Measurements from ENCODE around the gene FXYD6.
"Not testable (repeated sequence)": the region's sequence is repeated elsewhere in the genome, so short reads cannot be mapped to it uniquely, and the experiment has no call there.

Gene FXYD6

DNA sequence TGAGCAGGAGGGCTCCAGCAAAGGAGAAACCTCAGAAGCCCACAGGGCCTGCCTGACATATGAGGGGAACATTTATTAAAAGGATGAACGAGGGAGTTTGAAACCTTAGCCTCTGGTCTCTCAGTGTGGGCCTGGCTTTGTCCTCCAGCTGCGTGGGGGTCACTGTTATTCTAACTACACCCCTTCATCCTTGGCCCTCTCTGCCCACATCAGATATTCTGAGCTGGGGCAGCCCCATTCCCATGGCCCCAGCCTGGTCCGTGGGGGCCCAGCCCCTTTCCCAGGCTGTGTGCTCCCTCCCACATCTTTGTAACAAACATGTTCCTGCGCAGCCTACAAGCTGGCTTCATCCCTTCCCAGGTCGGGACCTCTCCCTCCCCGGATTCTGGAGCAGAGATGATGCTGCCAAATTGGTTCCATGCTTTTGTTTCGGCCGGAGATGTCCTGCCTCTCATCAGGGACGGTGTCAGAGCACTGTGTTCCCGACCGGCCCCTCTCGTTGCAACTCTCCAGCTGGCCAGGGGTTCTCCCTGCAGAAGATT, 4.0 kb downstream of the FXYD6 start:
- H3K4me3 ChIP-seq (ENCODE audit: low read length), result no peak overlapping the region
- H3K9me3 ChIP-seq (ENCODE audit: control insufficient read depth, low read depth, low read length), result no peaks in the 10 kb centered on the region
- no peak overlapping the region for H3K9ac ChIP-seq (ENCODE audit: low read length)
- no peaks in the 10 kb centered on the region for H3K36me3 ChIP-seq (ENCODE audit: control insufficient read depth, low read depth, low read length)
- no peak overlapping the region for H3K27ac ChIP-seq (ENCODE audit: low read length)
- peaks cover 19% of the 10 kb centered on the region for H3K27me3 ChIP-seq (ENCODE audit: control insufficient read depth, insufficient read depth, low read length)
- H3K4me1 ChIP-seq (ENCODE audit: control insufficient read depth, low read depth, low read length), result peaks cover 26% of the 10 kb centered on the region

DNA sequence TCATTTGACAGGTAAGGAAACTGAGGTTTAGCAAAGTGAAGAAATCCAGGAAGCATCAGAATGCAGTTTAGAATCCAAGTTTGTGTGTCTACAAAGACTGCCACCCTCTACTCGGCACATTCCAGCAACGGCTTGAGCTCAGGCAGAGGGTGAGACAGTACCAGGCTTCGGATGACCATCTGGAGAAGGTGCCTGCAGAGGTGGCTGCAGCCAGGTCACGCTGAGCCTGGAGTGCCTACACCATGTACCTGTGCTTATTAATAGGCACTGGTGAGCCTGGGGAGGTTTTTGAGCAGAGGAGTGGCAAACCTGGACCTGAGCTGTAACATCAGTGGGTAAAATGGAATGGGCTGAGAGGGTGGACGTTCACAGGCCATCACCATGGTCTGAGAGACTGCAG, 4.7 kb downstream of the FXYD6 start:
- Histone ChIP-seq H3K9me3 (ENCODE audit: control insufficient read depth, low read depth, low read length) (no peaks in the 10 kb centered on the region), H3K9ac (ENCODE audit: low read length) (no peak overlapping the region), H3K4me3 (ENCODE audit: low read length) (no peak overlapping the region), H3K27ac (ENCODE audit: low read length) (no peak overlapping the region), H3K36me3 (ENCODE audit: control insufficient read depth, low read depth, low read length) (no peaks in the 10 kb centered on the region), H3K4me1 (ENCODE audit: control insufficient read depth, low read depth, low read length) (peaks cover 20% of the 10 kb centered on the region), H3K27me3 (ENCODE audit: control insufficient read depth, insufficient read depth, low read length) (peaks cover 13% of the 10 kb centered on the region)

- no peak overlapping the region for H3K4me3 ChIP-seq (ENCODE audit: low read length)
- H3K27me3 ChIP-seq (ENCODE audit: control insufficient read depth, insufficient read depth, low read length), result peaks cover 11% of the 10 kb centered on the region
- no peak overlapping the region for H3K27ac ChIP-seq (ENCODE audit: low read length)
- H3K9ac ChIP-seq (ENCODE audit: low read length), result no peak overlapping the region
- H3K36me3 ChIP-seq (ENCODE audit: control insufficient read depth, low read depth, low read length), result no peaks in the 10 kb centered on the region
- H3K4me1 ChIP-seq (ENCODE audit: control insufficient read depth, low read depth, low read length), result peaks cover 20% of the 10 kb centered on the region
- no peaks in the 10 kb centered on the region for H3K9me3 ChIP-seq (ENCODE audit: control insufficient read depth, low read depth, low read length)
These were observed 5.3 kb downstream of the FXYD6 start for GRCh38 chr11:117871160-117871559.

DNA sequence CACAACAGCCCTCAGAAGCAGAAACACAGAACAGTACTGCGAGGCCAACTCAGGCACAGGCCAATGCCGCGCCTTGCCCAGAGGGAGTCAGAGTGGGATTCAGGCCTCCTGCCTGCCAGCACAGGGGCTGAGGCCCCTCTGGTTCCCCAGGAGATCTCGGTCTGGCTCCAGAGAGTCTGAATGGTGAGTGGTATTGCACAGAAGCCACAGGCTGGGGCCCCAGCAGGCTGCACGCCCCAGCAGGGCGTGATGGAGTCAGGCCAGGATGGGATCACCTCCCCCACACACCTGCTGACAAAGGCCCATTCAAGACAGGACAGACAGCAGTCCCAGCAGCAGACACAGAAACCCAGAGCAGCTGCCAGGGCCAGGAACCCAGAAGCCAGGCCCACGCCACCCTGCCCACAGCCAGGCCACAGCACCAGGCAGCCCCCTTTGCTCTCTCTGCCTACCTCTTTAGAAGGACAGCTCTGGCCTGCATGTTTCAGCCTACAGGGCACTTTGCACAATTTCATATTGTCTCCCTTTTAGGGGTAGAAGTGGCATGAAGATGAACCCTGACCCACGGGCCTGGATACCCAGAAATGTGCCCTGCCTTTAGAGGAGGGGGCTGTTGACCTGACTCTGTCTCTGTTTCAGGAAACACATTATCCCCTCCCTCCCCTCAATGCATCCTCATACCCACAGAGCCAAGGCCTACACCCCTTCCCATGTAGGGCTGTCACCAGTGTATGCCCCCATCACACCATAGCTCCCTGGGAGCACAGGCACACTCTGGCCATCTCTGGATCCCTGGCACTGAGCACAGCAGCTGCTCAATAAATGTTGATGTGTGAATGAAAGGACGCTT, 6.1 kb downstream of the FXYD6 start:
- peaks cover 3% of the 10 kb centered on the region for H3K27me3 ChIP-seq (ENCODE audit: control insufficient read depth, insufficient read depth, low read length)
- H3K27ac ChIP-seq (ENCODE audit: low read length), result no peak overlapping the region
- H3K4me3 ChIP-seq (ENCODE audit: low read length), result no peak overlapping the region
- H3K36me3 ChIP-seq (ENCODE audit: control insufficient read depth, low read depth, low read length), result no peaks in the 10 kb centered on the region
- no peaks in the 10 kb centered on the region for H3K9me3 ChIP-seq (ENCODE audit: control insufficient read depth, low read depth, low read length)
- peaks cover 20% of the 10 kb centered on the region for H3K4me1 ChIP-seq (ENCODE audit: control insufficient read depth, low read depth, low read length)
- H3K9ac ChIP-seq (ENCODE audit: low read length), result no peak overlapping the region

- no peaks in the 10 kb centered on the region for H3K27me3 ChIP-seq (ENCODE audit: control insufficient read depth, insufficient read depth, low read length)
- no peak overlapping the region for H3K27ac ChIP-seq (ENCODE audit: low read length)
- H3K9ac ChIP-seq (ENCODE audit: low read length), result no peak overlapping the region
- H3K36me3 ChIP-seq (ENCODE audit: control insufficient read depth, low read depth, low read length), result no peaks in the 10 kb centered on the region
- H3K4me3 ChIP-seq (ENCODE audit: low read length), result no peak overlapping the region
- H3K4me1 ChIP-seq (ENCODE audit: control insufficient read depth, low read depth, low read length), result peaks cover 14% of the 10 kb centered on the region
- H3K9me3 ChIP-seq (ENCODE audit: control insufficient read depth, low read depth, low read length), result no peaks in the 10 kb centered on the region
These were observed 6.9 kb downstream of the FXYD6 start for GRCh38 chr11:117869604-117870003.

DNA sequence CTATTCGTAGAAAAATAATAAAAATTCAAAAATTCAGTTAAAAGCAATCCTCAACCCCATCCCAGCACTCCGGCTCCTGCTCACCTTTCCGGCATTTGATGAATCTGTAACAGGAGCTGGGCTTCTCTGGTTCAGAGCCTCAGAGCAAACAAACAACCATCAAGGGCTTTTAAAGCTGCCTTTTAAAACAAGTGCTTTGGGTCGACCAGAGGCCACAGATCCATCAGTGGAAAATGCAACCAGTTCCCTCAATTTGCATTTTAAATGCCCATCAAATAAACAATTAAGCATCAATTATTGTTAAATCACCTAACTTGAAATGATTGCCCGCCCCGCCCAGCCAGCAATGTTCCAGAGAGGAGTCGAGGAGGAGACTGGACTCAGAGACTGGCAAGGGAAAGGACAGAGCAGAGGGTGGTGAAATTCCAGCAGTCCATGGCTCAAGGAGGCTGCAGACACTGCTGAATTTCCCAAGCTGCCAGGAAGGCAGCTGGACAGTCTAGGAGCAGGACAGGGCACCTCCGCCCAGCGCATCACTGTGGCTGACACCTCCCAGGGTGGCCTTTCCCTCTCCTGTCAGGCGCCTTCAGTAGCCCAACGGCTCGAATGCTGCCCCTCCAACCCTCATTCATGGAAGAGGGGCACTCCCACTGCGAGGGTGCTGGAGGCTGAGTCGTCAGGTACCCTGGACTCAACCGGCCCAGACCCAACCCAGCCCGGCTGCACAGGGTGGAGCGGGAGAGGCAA, 7.5 kb downstream of the FXYD6 start:
- Histone ChIP-seq H3K9me3 (ENCODE audit: control insufficient read depth, low read depth, low read length) (no peaks in the 10 kb centered on the region), H3K27ac (ENCODE audit: low read length) (no peak overlapping the region), H3K4me3 (ENCODE audit: low read length) (no peak overlapping the region), H3K36me3 (ENCODE audit: control insufficient read depth, low read depth, low read length) (no peaks in the 10 kb centered on the region), H3K9ac (ENCODE audit: low read length) (no peak overlapping the region), H3K4me1 (ENCODE audit: control insufficient read depth, low read depth, low read length) (peaks cover 14% of the 10 kb centered on the region), H3K27me3 (ENCODE audit: control insufficient read depth, insufficient read depth, low read length) (no peaks in the 10 kb centered on the region)

DNA sequence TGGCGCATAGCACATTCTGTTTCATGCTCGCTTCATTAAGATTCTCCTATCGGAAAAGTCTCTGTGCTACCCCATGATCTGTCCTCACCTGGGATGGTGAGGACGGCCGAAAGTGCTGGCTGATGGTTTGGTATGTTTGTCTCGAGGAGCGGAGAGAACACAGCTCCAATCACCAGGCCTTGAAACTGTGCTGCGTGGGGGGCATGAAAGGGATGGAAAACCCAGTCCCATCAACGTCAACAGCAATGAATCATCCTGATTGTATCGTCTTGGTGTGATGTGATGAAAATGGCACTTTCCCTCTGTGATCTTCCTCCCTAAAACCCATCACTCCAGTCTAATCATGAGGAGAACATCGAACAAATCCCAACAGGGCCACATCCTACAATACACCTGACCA, 8.4 kb downstream of the FXYD6 start:
- peaks cover 14% of the 10 kb centered on the region for H3K4me1 ChIP-seq (ENCODE audit: control insufficient read depth, low read depth, low read length)
- no peak overlapping the region for H3K9ac ChIP-seq (ENCODE audit: low read length)
- no peaks in the 10 kb centered on the region for H3K9me3 ChIP-seq (ENCODE audit: control insufficient read depth, low read depth, low read length)
- H3K27me3 ChIP-seq (ENCODE audit: control insufficient read depth, insufficient read depth, low read length), result no peaks in the 10 kb centered on the region
- H3K27ac ChIP-seq (ENCODE audit: low read length), result no peak overlapping the region
- no peak overlapping the region for H3K4me3 ChIP-seq (ENCODE audit: low read length)
- no peaks in the 10 kb centered on the region for H3K36me3 ChIP-seq (ENCODE audit: control insufficient read depth, low read depth, low read length)

- H3K36me3 ChIP-seq (ENCODE audit: control insufficient read depth, low read depth, low read length), result no peaks in the 10 kb centered on the region
- H3K4me3 ChIP-seq (ENCODE audit: low read length), result no peak overlapping the region
- H3K27me3 ChIP-seq (ENCODE audit: control insufficient read depth, insufficient read depth, low read length), result no peaks in the 10 kb centered on the region
- peaks cover 19% of the 10 kb centered on the region for H3K4me1 ChIP-seq (ENCODE audit: control insufficient read depth, low read depth, low read length)
- no peaks in the 10 kb centered on the region for H3K9me3 ChIP-seq (ENCODE audit: control insufficient read depth, low read depth, low read length)
- no peak overlapping the region for H3K27ac ChIP-seq (ENCODE audit: low read length)
- H3K9ac ChIP-seq (ENCODE audit: low read length), result no peak overlapping the region
These were observed 9.9 kb downstream of the FXYD6 start for GRCh38 chr11:117866526-117866925.

DNA sequence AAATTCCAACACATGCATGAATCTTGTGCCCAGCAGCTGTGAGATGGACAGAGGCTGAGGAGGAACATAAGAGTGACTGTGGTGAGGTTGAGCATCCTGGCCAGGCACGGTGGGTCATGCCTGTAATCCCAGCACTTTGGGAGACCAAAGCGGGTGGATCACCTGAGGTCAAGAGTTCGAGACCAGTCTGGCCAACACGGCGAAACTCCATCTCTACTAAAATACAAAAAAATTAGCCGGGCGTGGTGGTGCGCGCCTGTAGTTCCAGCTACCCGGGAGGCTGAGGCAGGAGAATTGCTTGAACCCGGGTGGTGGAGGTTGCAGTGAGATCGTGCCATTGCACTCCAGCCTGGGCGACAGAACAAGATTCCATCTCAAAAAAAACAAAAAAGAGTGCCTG, 10.9 kb downstream of the FXYD6 start:
- H3K9me3 ChIP-seq (ENCODE audit: control insufficient read depth, low read depth, low read length); H3K9ac ChIP-seq (ENCODE audit: low read length); H3K27me3 ChIP-seq (ENCODE audit: control insufficient read depth, insufficient read depth, low read length); H3K27ac ChIP-seq (ENCODE audit: low read length); H3K36me3 ChIP-seq (ENCODE audit: control insufficient read depth, low read depth, low read length); H3K4me3 ChIP-seq (ENCODE audit: low read length): not testable (repeated sequence)
- peaks cover 25% of the 10 kb centered on the region for H3K4me1 ChIP-seq (ENCODE audit: control insufficient read depth, low read depth, low read length)

GRCh38 chr11:117863383-117863782, 13.1 kb downstream of the FXYD6 start:
- no peak overlapping the region for H3K9ac ChIP-seq (ENCODE audit: low read length)
- no peaks in the 10 kb centered on the region for H3K9me3 ChIP-seq (ENCODE audit: control insufficient read depth, low read depth, low read length)
- H3K27ac ChIP-seq (ENCODE audit: low read length), result no peak overlapping the region
- peaks cover 11% of the 10 kb centered on the region for H3K4me1 ChIP-seq (ENCODE audit: control insufficient read depth, low read depth, low read length)
- no peaks in the 10 kb centered on the region for H3K27me3 ChIP-seq (ENCODE audit: control insufficient read depth, insufficient read depth, low read length)
- H3K36me3 ChIP-seq (ENCODE audit: control insufficient read depth, low read depth, low read length), result no peaks in the 10 kb centered on the region
- no peak overlapping the region for H3K4me3 ChIP-seq (ENCODE audit: low read length)

DNA sequence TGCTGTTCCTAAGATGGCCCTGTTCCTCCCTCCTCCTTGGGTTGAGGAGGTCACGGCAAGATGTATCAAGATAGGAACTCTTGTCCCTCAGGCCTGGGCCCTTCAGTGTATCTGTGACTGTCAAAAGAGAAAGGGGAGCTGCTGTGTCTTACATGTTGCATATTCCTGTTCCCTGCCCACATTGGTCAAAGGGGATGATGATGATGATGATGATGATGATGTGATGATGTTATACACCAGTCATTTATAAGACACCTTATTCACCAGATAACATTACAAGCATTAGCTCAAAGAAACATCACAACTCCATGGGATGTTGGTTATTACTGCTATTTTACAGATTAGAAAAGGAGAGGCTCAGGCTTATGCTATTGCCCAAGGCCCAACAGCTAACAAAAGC, 13.7 kb downstream of the FXYD6 start:
- no peak overlapping the region for H3K4me3 ChIP-seq (ENCODE audit: low read length)
- H3K4me1 ChIP-seq (ENCODE audit: control insufficient read depth, low read depth, low read length), result peaks cover 11% of the 10 kb centered on the region
- no peaks in the 10 kb centered on the region for H3K36me3 ChIP-seq (ENCODE audit: control insufficient read depth, low read depth, low read length)
- H3K9ac ChIP-seq (ENCODE audit: low read length), result no peak overlapping the region
- H3K27ac ChIP-seq (ENCODE audit: low read length), result no peak overlapping the region
- no peaks in the 10 kb centered on the region for H3K9me3 ChIP-seq (ENCODE audit: control insufficient read depth, low read depth, low read length)
- no peaks in the 10 kb centered on the region for H3K27me3 ChIP-seq (ENCODE audit: control insufficient read depth, insufficient read depth, low read length)
